CD4-positive, alpha-beta memory T cell (primary cell): ENCODE measurements around the gene PHF23. TPM values are rescaled to one million over a fixed set of nuclear protein-coding genes. Genes with fewer than 3 reads are reported as not detected.

Source experiments
- CTCF ChIA-PET: fragments of 350-600 bp; sonication (Branson Sonifier 250); formaldehyde crosslinking; loops from one replicate; lab custom pipeline; 2021; ENCODE audit warnings: inconsistent platforms; ENCODE audit not compliant: partially characterized antibody; lab: Charles Lee
- POLR2A ChIA-PET: fragments of 350-600 bp; sonication (Branson Sonifier 250); formaldehyde crosslinking; loops from one replicate; lab custom pipeline; 2021; ENCODE audit not compliant: partially characterized antibody; lab: Charles Lee
- DNase-seq, 5 donors: peaks; one replicate each; pipeline versions ENCODE4 v3.0.0 to v3.0.0-alpha.2; 2020 to 2022; ENCODE audit warnings: mixed read lengths in 1 of 5
- H3K27ac ChIP-seq: one replicate; pipeline ENCODE4 v1.7.0; 2013; ENCODE audit warnings: low read depth, low read length
- H3K27me3 ChIP-seq: 2 replicates; pipeline ENCODE4 v1.7.0; 2013; ENCODE audit warnings: mild to moderate bottlenecking, low read length, moderate library complexity; ENCODE audit not compliant: insufficient read depth
- H3K36me3 ChIP-seq: 2 replicates; pipeline ENCODE4 v1.7.0; 2013; ENCODE audit warnings: mild to moderate bottlenecking, low read length, moderate library complexity; ENCODE audit not compliant: insufficient read depth
- H3K4me1 ChIP-seq: 2 replicates; pipeline ENCODE4 v1.7.0; 2013; ENCODE audit warnings: mild to moderate bottlenecking, low read length, moderate library complexity; ENCODE audit not compliant: insufficient read depth
- H3K4me3 ChIP-seq, 2 donors: one replicate each; pipeline ENCODE4 v1.7.0; 2013; ENCODE audit warnings: low read length in 2 of 2, mild to moderate bottlenecking in 1 of 2
- H3K9me3 ChIP-seq, 2 donors: one replicate each; pipeline ENCODE4 v1.7.0; 2013; ENCODE audit warnings: low read length in 2 of 2, control low read depth in 1 of 2; ENCODE audit not compliant: control insufficient read depth in 1 of 2
- H3K27ac Mint-ChIP-seq, 7 donors: one replicate each; pipeline ENCODE4 v1.8.0; 2020 to 2021; ENCODE audit warnings: mixed read lengths in 7 of 7, mild to moderate bottlenecking in 6 of 7, inconsistent platforms in 3 of 7, moderate library complexity in 3 of 7
- H3K27me3 Mint-ChIP-seq, 2 donors: one replicate each; pipeline ENCODE4 v1.8.0; 2020 to 2021; ENCODE audit warnings: mixed read lengths in 2 of 2
- H3K36me3 Mint-ChIP-seq, 2 donors: one replicate each; pipeline ENCODE4 v1.8.0; 2020 to 2021; ENCODE audit warnings: mixed read lengths in 2 of 2, inconsistent platforms in 1 of 2, mild to moderate bottlenecking in 1 of 2
- H3K4me1 Mint-ChIP-seq, 4 donors: one replicate each; pipeline ENCODE4 v1.8.0; 2020 to 2021; ENCODE audit warnings: mixed read lengths in 4 of 4, mild to moderate bottlenecking in 1 of 4
- H3K4me3 Mint-ChIP-seq, 8 donors: one replicate each; pipeline ENCODE4 v1.8.0; 2020 to 2021; ENCODE audit warnings: mixed read lengths in 8 of 8, mild to moderate bottlenecking in 7 of 8, moderate library complexity in 6 of 8, inconsistent platforms in 3 of 8
- H3K9me3 Mint-ChIP-seq, 8 donors: one replicate each; pipeline ENCODE4 v1.8.0; 2020 to 2021; ENCODE audit warnings: mixed read lengths in 8 of 8, mild to moderate bottlenecking in 5 of 8, inconsistent platforms in 3 of 8, moderate library complexity in 1 of 8
- intact Hi-C: fragments of 100-400 bp; cut with micrococcal nuclease; formaldehyde crosslinking; loops from one replicate; pipeline ENCODE4 v1.15.1; 2023
- polyA plus RNA-seq, 2 donors: library from polyadenylated mRNA; unstranded; fragments of 300-500 nt; fragmentation: Illumina TruSeq; gene quantifications; one replicate each; pipeline ENCODE4 v1.2.3, GENCODE V29; 2021
- total RNA-seq, 2 experiments: library from RNA; stranded (reverse); gene quantifications; one replicate each; pipeline ENCODE4 v1.2.3, GENCODE V29; 2021

Gene PHF23
- total and polyA plus RNA-seq, 4 experiments from 2014 or later, result 11.4 to 55.8 (median 37.8) TPM

GRCh38 chr17:7215652-7216180 lies 23.5 kb downstream of the PHF23 start:
- Histone ChIP-seq H3K27ac (peak overlapping the region; percentile 96), H3K4me1 (peaks cover 62% of the 10 kb centered on the region), H3K4me3 (no peak overlapping the region), H3K36me3 (no peaks in the 10 kb centered on the region), H3K27me3 (no peaks in the 10 kb centered on the region), H3K9me3 (no peaks in the 10 kb centered on the region)
- Mint-ChIP-seq H3K9me3 (peaks cover 0 to 3% (median 0%) of the 10 kb centered on the region in 8 donors), H3K27me3 (peaks cover 0 to 10% of the 10 kb centered on the region in 2 donors), H3K4me3 (peak overlapping the region in 4 of 8 donors; percentile 18 to 98 (median 29)), H3K27ac (peak overlapping the region; percentile 89 to 100 (median 99)), H3K36me3 (peaks cover 0 to 7% of the 10 kb centered on the region in 2 donors), H3K4me1 (peaks cover 31 to 76% (median 51%) of the 10 kb centered on the region in 4 donors)
- ChIA-PET CTCF (interaction anchor here (0.8 kb wide), 1 partner anchor 170 kb away, joined by 3 read pairs; no protein-coding TSS in a partner anchor), POLR2A (interaction anchor here (0.6 to 15.3 kb wide), 3 partner anchors 20 to 169 kb away, joined by 3 to 435 read pairs (median 10); partner anchors contain the start of genes DVL2, GABARAP and PHF23)
- DNase-seq, result peak in 1 of 5 donors; percentile 39
- intact Hi-C loops, result loop anchor here (1.0 to 2.0 kb wide), 4 partner anchors 91 to 269 kb away; partner anchors contain the start of genes EIF5A, POLR2A and TMEM102

DNA sequence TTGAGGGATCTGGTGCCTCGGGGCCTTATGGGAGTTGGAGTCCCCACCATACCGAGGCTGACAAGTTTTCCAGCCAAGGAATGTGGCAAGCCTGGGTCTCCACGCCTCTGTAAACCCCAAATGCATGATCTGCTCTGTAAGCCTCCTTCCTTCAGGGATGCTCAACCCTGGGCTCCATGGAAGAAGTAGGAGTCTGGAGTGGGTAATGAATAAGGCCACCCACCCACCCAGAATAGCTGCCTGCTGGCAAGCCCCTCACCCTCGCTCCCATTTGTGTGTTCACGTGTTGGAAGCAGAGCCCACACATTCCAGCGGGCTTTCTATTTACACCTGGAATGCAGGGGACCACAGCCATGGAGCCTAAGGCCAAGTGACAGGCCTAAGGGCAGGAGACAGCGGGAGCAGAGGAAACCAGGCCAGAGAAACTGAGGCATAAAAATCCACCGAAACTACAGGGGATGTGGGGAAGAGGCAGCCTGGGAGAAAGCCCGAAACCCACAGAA lies 24.1 kb downstream of the PHF23 start:
- peaks cover 0 to 3% (median 0%) of the 10 kb centered on the region in 8 donors for H3K9me3 Mint-ChIP-seq
- peaks cover 0 to 11% of the 10 kb centered on the region in 2 donors for H3K27me3 Mint-ChIP-seq
- intact Hi-C loops, result loop anchor here (1.0 to 2.0 kb wide), 4 partner anchors 92 to 269 kb away; partner anchors contain the start of genes EIF5A, POLR2A and TMEM102
- H3K27ac Mint-ChIP-seq, result peak overlapping the region; percentile 98 to 100 (median 100)
- Histone ChIP-seq H3K9me3 (no peaks in the 10 kb centered on the region), H3K27me3 (no peaks in the 10 kb centered on the region), H3K36me3 (no peaks in the 10 kb centered on the region), H3K4me3 (peak overlapping the region in 1 of 2 donors; percentile 73), H3K4me1 (peaks cover 57% of the 10 kb centered on the region), H3K27ac (peak overlapping the region; percentile 96)
- POLR2A ChIA-PET, result interaction anchor here (1.0 to 15.3 kb wide), 7 partner anchors 20 to 368 kb away, joined by 3 to 435 read pairs (median 4); partner anchors contain the start of genes DVL2, GABARAP, GPS2 and MPDU1
- H3K4me3 Mint-ChIP-seq, result peak overlapping the region; percentile 90 to 98 (median 93)
- peaks cover 27 to 71% (median 46%) of the 10 kb centered on the region in 4 donors for H3K4me1 Mint-ChIP-seq
- H3K36me3 Mint-ChIP-seq, result peaks cover 0 to 5% of the 10 kb centered on the region in 2 donors
- DNase-seq, result peak in 1 of 5 donors; percentile 47
- CTCF ChIA-PET, result interaction anchor here (0.8 to 1.7 kb wide), 3 partner anchors 65 to 169 kb away, joined by 3 to 11 read pairs (median 3); no protein-coding TSS in a partner anchor

DNA sequence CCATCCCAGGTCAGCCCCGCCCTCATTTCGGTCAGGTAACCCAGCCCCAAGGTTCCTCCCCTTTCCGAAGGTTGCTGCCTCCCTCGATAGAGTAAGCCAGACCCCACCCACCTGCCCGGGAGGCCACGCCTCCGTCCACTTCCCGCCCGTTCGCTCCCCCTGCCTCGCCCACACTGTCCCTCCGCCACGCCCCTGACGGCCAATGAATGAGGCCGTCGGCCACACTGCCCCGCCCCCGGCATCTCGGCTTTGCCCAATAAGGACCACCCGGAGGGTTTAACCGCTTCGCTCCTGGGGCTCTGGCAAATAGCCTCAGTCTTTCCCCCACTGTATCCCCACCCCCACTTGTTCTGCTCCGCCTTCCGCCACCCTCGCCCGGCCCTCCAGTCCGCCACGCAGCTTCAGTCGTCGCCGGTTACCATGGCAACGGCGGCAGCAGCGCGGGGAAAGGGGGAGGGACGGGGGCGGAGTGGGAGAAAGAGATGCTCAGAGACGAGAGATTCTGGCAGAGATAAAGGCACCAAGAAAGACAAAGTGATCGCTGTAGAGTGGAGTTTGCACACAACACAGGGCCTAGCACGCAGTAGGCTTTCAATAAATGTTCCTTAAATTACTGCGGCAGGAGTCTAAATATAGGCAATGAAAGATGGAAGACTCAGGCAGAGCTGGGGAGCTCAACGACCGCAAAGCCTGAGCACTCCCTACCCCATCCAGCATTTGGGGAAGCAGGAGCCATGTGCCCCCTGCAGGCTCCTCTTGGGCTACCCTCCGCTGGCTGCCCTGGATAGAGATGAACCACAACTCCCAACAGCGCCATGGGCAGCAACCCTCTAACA lies 24.7 kb downstream of the PHF23 start:
- peak overlapping the region; percentile 96 for H3K27ac ChIP-seq
- intact Hi-C loops, result loop anchor here (1.0 to 2.0 kb wide), 8 partner anchors 9 to 472 kb away; partner anchors contain the start of genes EIF5A, ELP5, PHF23 and POLR2A
- H3K4me1 ChIP-seq, result peaks cover 54% of the 10 kb centered on the region
- DNase-seq, result peak; percentile 97 to 99 (median 98)
- no peaks in the 10 kb centered on the region for H3K27me3 ChIP-seq
- H3K4me3 ChIP-seq, result peak overlapping the region; percentile 68 to 73
- Mint-ChIP-seq H3K4me1 (peaks cover 26 to 67% (median 43%) of the 10 kb centered on the region in 4 donors), H3K9me3 (peaks cover 0 to 3% (median 0%) of the 10 kb centered on the region in 8 donors), H3K27me3 (peaks cover 0 to 13% of the 10 kb centered on the region in 2 donors), H3K36me3 (peaks cover 0 to 5% of the 10 kb centered on the region in 2 donors), H3K27ac (peak overlapping the region; percentile 98 to 100 (median 100)), H3K4me3 (peak overlapping the region; percentile 90 to 98 (median 93))
- no peaks in the 10 kb centered on the region for H3K36me3 ChIP-seq
- POLR2A ChIA-PET, result interaction anchor here (0.8 to 15.3 kb wide), 14 partner anchors 9 to 620 kb away, joined by 3 to 435 read pairs (median 4); partner anchors contain the start of genes CTDNEP1, DVL2, ELP5 and GABARAP
- CTCF ChIA-PET, result interaction anchor here (0.9 to 1.7 kb wide), 9 partner anchors 20 to 169 kb away, joined by 3 to 11 read pairs (median 3); partner anchors contain the start of genes DVL2, GABARAP and PHF23
- no peaks in the 10 kb centered on the region for H3K9me3 ChIP-seq

- Mint-ChIP-seq H3K27ac (peak overlapping the region; percentile 98 to 100 (median 100)), H3K27me3 (peaks cover 0 to 13% of the 10 kb centered on the region in 2 donors), H3K4me3 (peak overlapping the region; percentile 90 to 98 (median 93)), H3K4me1 (peaks cover 21 to 61% (median 39%) of the 10 kb centered on the region in 4 donors), H3K9me3 (peaks cover 0 to 3% (median 0%) of the 10 kb centered on the region in 8 donors), H3K36me3 (peaks cover 0 to 5% of the 10 kb centered on the region in 2 donors)
- Histone ChIP-seq H3K27ac (peak overlapping the region; percentile 96), H3K4me1 (peaks cover 48% of the 10 kb centered on the region), H3K9me3 (no peaks in the 10 kb centered on the region), H3K4me3 (peak overlapping the region; percentile 47 to 73), H3K27me3 (no peaks in the 10 kb centered on the region), H3K36me3 (no peaks in the 10 kb centered on the region)
- ChIA-PET CTCF (interaction anchor here (0.9 to 1.7 kb wide), 9 partner anchors 20 to 168 kb away, joined by 3 to 11 read pairs (median 3); partner anchors contain the start of genes DVL2, GABARAP and PHF23), POLR2A (interaction anchor here (0.8 to 15.3 kb wide), 13 partner anchors 8 to 621 kb away, joined by 3 to 435 read pairs (median 4); partner anchors contain the start of genes CTDNEP1, DVL2, ELP5 and GABARAP)
- intact Hi-C loops, result loop anchor here (1.0 to 2.0 kb wide), 7 partner anchors 9 to 472 kb away; partner anchors contain the start of genes EIF5A, ELP5, PHF23 and TMEM102
- DNase-seq, result peak in 2 of 5 donors; percentile 85 to 91
Observed at GRCh38 chr17:7213895-7214299, 25.4 kb downstream of the PHF23 start.

GRCh38 chr17:7211491-7212273 lies 27.6 kb downstream of the PHF23 start:
- CTCF ChIA-PET, result no interaction called here

More at GRCh38 chr17:7211491-7212273, 27.6 kb downstream of the PHF23 start:
- Histone ChIP-seq H3K4me1 (peaks cover 31% of the 10 kb centered on the region), H3K9me3 (no peaks in the 10 kb centered on the region), H3K4me3 (no peak overlapping the region), H3K27ac (no peak overlapping the region), H3K36me3 (no peaks in the 10 kb centered on the region), H3K27me3 (no peaks in the 10 kb centered on the region)
- Mint-ChIP-seq H3K27me3 (peaks cover 0 to 13% of the 10 kb centered on the region in 2 donors), H3K27ac (peak overlapping the region; percentile 12 to 78 (median 67)), H3K9me3 (peaks cover 0 to 3% (median 0%) of the 10 kb centered on the region in 8 donors), H3K36me3 (peaks cover 0 to 5% of the 10 kb centered on the region in 2 donors), H3K4me1 (peaks cover 16 to 49% (median 30%) of the 10 kb centered on the region in 4 donors), H3K4me3 (no peak overlapping the region)
- intact Hi-C loops, result no loop called here
- POLR2A ChIA-PET, result no interaction called here
- DNase-seq, result peak in 1 of 5 donors; percentile 9
